Ovary (tissue), 9 donors: ENCODE data around the gene SEMA6D. TPM values are rescaled to one million over a fixed set of nuclear protein-coding genes. Genes with fewer than 3 reads are reported as not detected.

Experiments
- DNase-seq, 5 donors: peaks; one replicate each; pipeline ENCODE4 v3.0.0-alpha.2; 2019 to 2020
- H3K27ac ChIP-seq, 2 donors: fragments of 200-600 bp; one replicate each; pipeline versions ENCODE4 v1.5.1 to v1.8.0; 2019 to 2022
- H3K27me3 ChIP-seq: fragments of 200-600 bp; one replicate; pipeline ENCODE4 v1.8.0; 2022
- H3K36me3 ChIP-seq: fragments of 200-600 bp; sonication (generic); one replicate; pipeline ENCODE4 v1.5.1; 2019
- H3K4me1 ChIP-seq: one replicate; pipeline ENCODE4 v1.8.1; 2013; ENCODE audit warnings: mild to moderate bottlenecking, moderate library complexity; ENCODE audit not compliant: insufficient read depth
- H3K4me3 ChIP-seq: fragments of 200-600 bp; sonication (generic); one replicate; pipeline ENCODE4 v1.5.1; 2017
- H3K9me3 ChIP-seq, 2 donors: fragments of 200-600 bp in 1 of 2; sonication (generic) in 1 of 2; one replicate each; pipeline versions ENCODE4 v1.5.1 to v1.8.1; 2013 to 2019; ENCODE audit warnings: mild to moderate bottlenecking in 1 of 2, moderate library complexity in 1 of 2
- CTCF ChIP-seq, 3 donors: fragments of 450-650 bp in 2 of 3; fragments of 200-600 bp in 1 of 3; IDR thresholded peaks; one replicate each; pipeline versions ENCODE4 v1.5.1 to v1.8.0; 2016 to 2022; ENCODE audit warnings: antibody characterized with exemption in 3 of 3, mild to moderate bottlenecking in 1 of 3
- EP300 ChIP-seq: sonication (generic); formaldehyde crosslinking; IDR thresholded peaks from one replicate; pipeline ENCODE4 v1.6.1; 2017; ENCODE audit warnings: antibody characterized with exemption
- POLR2A ChIP-seq: fragments of 450-650 bp; IDR thresholded peaks from one replicate; pipeline ENCODE4 v1.6.1; 2017; ENCODE audit warnings: antibody characterized with exemption, mild to moderate bottlenecking, moderate library complexity
- WGBS, 3 donors: extraction: QIAGEN DNeasy Blood & Tissue Kit in 1 of 3; methylation state at CpG; one replicate each; pipeline versions ENCODE4 v1.1.5 to v1.1.7; 2013 to 2017; 5-methylcytosine and 5-hydroxymethylcytosine counted together
- intact Hi-C, 4 donors: fragments of 100-400 bp; cut with DNase I; formaldehyde crosslinking; loops; one replicate each; pipeline versions ENCODE4 v1.11.0 to v1.15.1; 2022 to 2023
- polyA plus RNA-seq, 2 donors: library from polyadenylated mRNA; stranded (reverse); fragments of 200-250 nt in 1 of 2; fragments of 350-450 nt in 1 of 2; fragmentation: Illumina TruSeq in 1 of 2; extraction: RNeasy Lipid Tissue Mini Kit (QIAGEN cat#74804) in 1 of 2; gene quantifications; one replicate each; pipeline ENCODE4 v1.2.3, GENCODE V29; 2013 to 2014
- total RNA-seq, 7 donors: library from RNA; depleted of rRNA in 2 of 7; stranded (reverse); fragments of >200 nt in 2 of 7; fragmentation: NEBNext Ultra II Directional in 3 of 7; extraction: Animal tissue kit (Norgen Biotek cat#: 25700) in 3 of 7; gene quantifications; one replicate each; pipeline versions ENCODE4 v1.1.0 to v1.2.4, GENCODE V29; 2016 to 2023
- donor health status: DM: no; HTN: no; CAD: no; lungs with moderate emphysema.
- donor health status: DM: no; HTN: no; CAD: no.
- donor health status: Bipolar disorder and iron deficiency.
- donor health status: DM: yes; HTN: yes; CAD: no.
- donor health status: DM: no; HTN: no; CAD: no.
- donor health status: DM: yes; HTN: yes; CAD: no.

Gene SEMA6D
- total and polyA plus RNA-seq, 9 donors: 13.7 to 45.3 (median 27.2) TPM

GRCh38 chr15:47691882-47692281 is 25.4 kb upstream of the SEMA6D start:
- no peak overlapping the region for H3K27ac ChIP-seq
- DNase-seq: no peak
- WGBS, 3 donors: 76 to 81% (median 78%) methylated on average over 2 of the region's 2 CpGs
- intact Hi-C loops: no loop called here
- no peak for TF ChIP-seq EP300
- TF ChIP-seq POLR2A: no peak
- TF ChIP-seq CTCF (IDR thresholded peaks at IDR 0.05): no peak
- no peaks in the 10 kb centered on the region for H3K4me1 ChIP-seq
- no peaks in the 10 kb centered on the region for H3K27me3 ChIP-seq
- H3K36me3 ChIP-seq: no peaks in the 10 kb centered on the region
- H3K9me3 ChIP-seq: no peaks in the 10 kb centered on the region
- H3K4me3 ChIP-seq: no peak overlapping the region

DNA sequence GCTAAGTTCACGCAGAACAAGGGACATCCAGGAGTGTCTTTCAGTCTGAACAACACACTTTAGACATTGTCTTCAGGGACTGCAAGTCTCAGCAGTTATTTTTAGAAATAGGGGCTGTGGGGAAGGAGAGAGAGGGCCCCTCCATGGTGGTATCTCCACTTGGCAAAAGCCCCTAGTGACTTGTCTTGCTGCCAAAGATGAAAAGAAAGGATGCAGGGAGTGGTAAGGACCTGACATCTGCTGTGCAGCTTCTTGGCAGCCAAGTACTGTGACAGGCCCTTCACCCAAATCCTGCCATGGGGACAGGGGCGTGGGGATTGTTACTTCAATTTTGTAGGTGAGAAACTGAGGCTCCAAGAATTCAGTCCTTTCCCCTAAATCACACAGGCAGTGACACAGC is 21.0 kb upstream of the SEMA6D start:
- no peaks in the 10 kb centered on the region for H3K9me3 ChIP-seq
- no peaks in the 10 kb centered on the region for H3K27me3 ChIP-seq
- WGBS, 3 donors: 84 to 90% (median 86%) methylated on average over 2 of the region's 2 CpGs
- no peak overlapping the region for H3K27ac ChIP-seq
- no peaks in the 10 kb centered on the region for H3K4me1 ChIP-seq
- no peak for DNase-seq
- no peak overlapping the region for H3K4me3 ChIP-seq
- intact Hi-C loops: no loop called here
- no peak for TF ChIP-seq EP300
- no peak for TF ChIP-seq POLR2A
- no peak for TF ChIP-seq CTCF (IDR thresholded peaks at IDR 0.05)
- no peaks in the 10 kb centered on the region for H3K36me3 ChIP-seq

GRCh38 chr15:47705281-47705997 is 11.9 kb upstream of the SEMA6D start:
- no peak for DNase-seq
- H3K27me3 ChIP-seq: no peaks in the 10 kb centered on the region
- no peak for TF ChIP-seq EP300
- TF ChIP-seq CTCF (IDR thresholded peaks at IDR 0.05): no peak
- no peak for TF ChIP-seq POLR2A
- H3K9me3 ChIP-seq: no peaks in the 10 kb centered on the region
- H3K4me3 ChIP-seq: no peak overlapping the region
- no peak overlapping the region for H3K27ac ChIP-seq
- H3K4me1 ChIP-seq: no peaks in the 10 kb centered on the region
- WGBS, 3 donors: 81 to 89% (median 86%) methylated on average over 8 of the region's 8 CpGs
- no peaks in the 10 kb centered on the region for H3K36me3 ChIP-seq
- intact Hi-C loops: no loop called here

DNA sequence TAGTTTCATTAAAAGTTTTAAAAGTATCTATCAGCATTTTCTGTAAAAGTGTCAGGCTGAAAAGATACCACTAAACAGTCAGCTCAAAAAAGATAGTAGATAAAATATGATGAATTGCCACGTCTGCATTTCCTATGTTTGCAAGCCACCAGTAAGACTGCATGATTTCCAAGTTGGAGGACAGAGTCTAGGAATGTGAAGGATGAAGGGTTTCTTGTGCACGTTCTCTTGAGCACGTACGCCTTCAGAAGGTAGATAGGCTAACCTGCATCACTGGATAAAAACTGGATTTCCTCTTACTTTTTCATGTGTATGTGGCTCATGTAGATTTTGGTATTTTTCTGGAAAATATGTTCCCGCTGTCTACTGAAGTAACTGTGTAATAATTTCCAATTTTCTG is 9.9 kb upstream of the SEMA6D start:
- TF ChIP-seq EP300 (no peak), POLR2A (no peak), CTCF (IDR thresholded peaks at IDR 0.05) (no peak)
- H3K9me3 ChIP-seq: no peaks in the 10 kb centered on the region
- intact Hi-C loops: no loop called here
- no peaks in the 10 kb centered on the region for H3K36me3 ChIP-seq
- no peaks in the 10 kb centered on the region for H3K4me1 ChIP-seq
- H3K27ac ChIP-seq: no peak overlapping the region
- 77 to 82% (median 78%) methylated on average over 5 of the region's 5 CpGs for WGBS, 3 donors
- no peak for DNase-seq
- no peaks in the 10 kb centered on the region for H3K27me3 ChIP-seq
- no peak overlapping the region for H3K4me3 ChIP-seq
